BJ (cell line): ENCODE results near the gene SMG7. TPM values are rescaled to one million over a fixed set of nuclear protein-coding genes. Genes with fewer than 3 reads are reported as not detected.

Source experiments
- CTCF ChIA-PET: fragments of 350-600 bp; formaldehyde crosslinking; extraction: SDS; loops from one replicate; lab custom pipeline; 2021; ENCODE audit warnings: antibody characterized with exemption, inconsistent platforms; lab: Yijun Ruan, JAX
- POLR2A ChIA-PET: fragments of 300-600 bp; sonication (Branson Sonifier 250); formaldehyde crosslinking; extraction: SDS; loops from one replicate; lab custom pipeline; 2021; ENCODE audit warnings: antibody characterized with exemption; lab: Charles Lee
- DNase-seq: peaks from one replicate; pipeline ENCODE4 v3.0.0-alpha.2; 2011; ENCODE audit warnings: low read depth
- H3K27me3 ChIP-seq: 2 replicates; pipeline ENCODE4 v1.6.0; 2011; ENCODE audit warnings: low read length; ENCODE audit not compliant: control insufficient read depth, insufficient read depth
- H3K36me3 ChIP-seq: 2 replicates; pipeline ENCODE4 v1.5.1; 2011; ENCODE audit warnings: low read length; ENCODE audit not compliant: control insufficient read depth, insufficient read depth
- H3K4me3 ChIP-seq: 2 replicates; pipeline ENCODE4 v1.5.1; 2011; ENCODE audit warnings: low read depth, mild to moderate bottlenecking, control low read depth, low read length
- polyA plus RNA-seq: library from polyadenylated mRNA; depleted of rRNA; stranded (reverse); fragments of >200 nt; gene quantifications from 2 replicates; pipeline ENCODE4 v1.2.3, GENCODE V29; 2011
- TF ChIP-seq, protein P1 (sequence below): IDR thresholded peaks from 2 replicates; pipeline ENCODE4 v1.5.1; 2011; ENCODE audit warnings: low read depth, mild to moderate bottlenecking, control low read depth, inconsistent platforms, low read length, moderate library complexity; ENCODE audit not compliant: insufficient read depth

The SMG7 gene
- polyA plus RNA-seq, 1 experiment, result 26.1 TPM

GRCh38 chr1:183471743-183472487, 384 bp upstream of the SMG7 start:
- TF ChIP-seq, protein P1, sequence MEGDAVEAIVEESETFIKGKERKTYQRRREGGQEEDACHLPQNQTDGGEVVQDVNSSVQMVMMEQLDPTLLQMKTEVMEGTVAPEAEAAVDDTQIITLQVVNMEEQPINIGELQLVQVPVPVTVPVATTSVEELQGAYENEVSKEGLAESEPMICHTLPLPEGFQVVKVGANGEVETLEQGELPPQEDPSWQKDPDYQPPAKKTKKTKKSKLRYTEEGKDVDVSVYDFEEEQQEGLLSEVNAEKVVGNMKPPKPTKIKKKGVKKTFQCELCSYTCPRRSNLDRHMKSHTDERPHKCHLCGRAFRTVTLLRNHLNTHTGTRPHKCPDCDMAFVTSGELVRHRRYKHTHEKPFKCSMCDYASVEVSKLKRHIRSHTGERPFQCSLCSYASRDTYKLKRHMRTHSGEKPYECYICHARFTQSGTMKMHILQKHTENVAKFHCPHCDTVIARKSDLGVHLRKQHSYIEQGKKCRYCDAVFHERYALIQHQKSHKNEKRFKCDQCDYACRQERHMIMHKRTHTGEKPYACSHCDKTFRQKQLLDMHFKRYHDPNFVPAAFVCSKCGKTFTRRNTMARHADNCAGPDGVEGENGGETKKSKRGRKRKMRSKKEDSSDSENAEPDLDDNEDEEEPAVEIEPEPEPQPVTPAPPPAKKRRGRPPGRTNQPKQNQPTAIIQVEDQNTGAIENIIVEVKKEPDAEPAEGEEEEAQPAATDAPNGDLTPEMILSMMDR, result 0 out of 2 replicates have a peak, but pooled peaks have one; percentile 6
- Histone ChIP-seq H3K36me3 (no peaks in the 10 kb centered on the region), H3K27me3 (no peaks in the 10 kb centered on the region), H3K4me3 (peak overlapping the region; percentile 99)
- POLR2A ChIA-PET, result no interaction called here
- CTCF ChIA-PET, result interaction anchor here (0.9 to 1.6 kb wide), 2 partner anchors 10 to 213 kb away, joined by 3 read pairs; no protein-coding TSS in a partner anchor
- peak; percentile 81 for DNase-seq

- Histone ChIP-seq H3K27me3 (no peaks in the 10 kb centered on the region), H3K36me3 (no peaks in the 10 kb centered on the region), H3K4me3 (peak overlapping the region; percentile 99)
- POLR2A ChIA-PET, result interaction anchor here (0.5 kb wide), 1 partner anchor 192 kb away, joined by 3 read pairs; no protein-coding TSS in a partner anchor
- TF ChIP-seq, protein P1, result no peak
- no peak for DNase-seq
- CTCF ChIA-PET, result interaction anchor here (0.7 to 1.6 kb wide), 5 partner anchors 8 to 212 kb away, joined by 3 to 4 read pairs (median 3); no protein-coding TSS in a partner anchor
Measured at GRCh38 chr1:183473217-183473536, 878 bp downstream of the SMG7 start.

- no peaks in the 10 kb centered on the region for H3K36me3 ChIP-seq
- POLR2A ChIA-PET, result no interaction called here
- CTCF ChIA-PET, result no interaction called here
- no peak for DNase-seq
- H3K27me3 ChIP-seq, result no peaks in the 10 kb centered on the region
- H3K4me3 ChIP-seq, result no peak overlapping the region
- TF ChIP-seq, protein P1, result no peak
Measured at GRCh38 chr1:183476081-183476480, 3.8 kb downstream of the SMG7 start.

GRCh38 chr1:183477986-183478781, 5.9 kb downstream of the SMG7 start:
- TF ChIP-seq, protein P1, result no peak
- ChIA-PET CTCF (interaction anchor here (1.1 kb wide), 1 partner anchor 9 kb away, joined by 3 read pairs; no protein-coding TSS in a partner anchor), POLR2A (no interaction called here)

GRCh38 chr1:183480971-183481441, 8.7 kb downstream of the SMG7 start:
- no peaks in the 10 kb centered on the region for H3K36me3 ChIP-seq
- TF ChIP-seq, protein P1, result no peak
- ChIA-PET CTCF (interaction anchor here (1.4 kb wide), 1 partner anchor 8 kb away, joined by 3 read pairs; the partner anchor contains the start of gene SMG7), POLR2A (no interaction called here)
- no peak overlapping the region for H3K4me3 ChIP-seq
- no peak for DNase-seq
- H3K27me3 ChIP-seq, result no peaks in the 10 kb centered on the region

More at GRCh38 chr1:183477986-183478781, 5.9 kb downstream of the SMG7 start:
- Histone ChIP-seq H3K27me3 (no peaks in the 10 kb centered on the region), H3K36me3 (no peaks in the 10 kb centered on the region), H3K4me3 (no peak overlapping the region)
- DNase-seq, result no peak
